ENCODE data around the gene C1orf21.

- TF ChIP-seq TCF7L2 (IDR thresholded peaks at IDR 0.05; ENCODE audit: low read depth, low read length) (no peak), CTCF (IDR thresholded peaks at IDR 0.05) (no peak), SIN3A (IDR thresholded peaks at IDR 0.05; ENCODE audit: borderline replicate concordance, insufficient read depth, low read depth, low read length) (no peak), POLR2AphosphoS5 (IDR thresholded peaks at IDR 0.05; ENCODE audit: low read depth, low read length) (no peak), REST (IDR thresholded peaks at IDR 0.05; ENCODE audit: insufficient read depth in 1 of 2, low read depth in 2 of 2, low read length in 1 of 2) (no peak)
These were observed 120.3 kb downstream of the C1orf21 start for GRCh38 chr1:184507165-184507564.

Measured in Panc1 (cell line).